Glutamatergic neuron (in vitro differentiated cells): ENCODE measurements around the gene CEP72. TPM values are rescaled to one million over a fixed set of nuclear protein-coding genes. Genes with fewer than 3 reads are reported as not detected.
A peak's percentile ranks its signal among the peaks of the same experiment; 100 is the strongest.

Experiments used
- DNase-seq: peaks from one replicate; pipeline ENCODE4 v3.0.0; 2022
- H3K27ac Mint-ChIP-seq: one replicate; pipeline ENCODE4 v1.8.0; 2020; ENCODE audit warnings: mild to moderate bottlenecking, mixed read lengths, inconsistent platforms; ENCODE audit not compliant: unreplicated experiment
- H3K27me3 Mint-ChIP-seq: one replicate; pipeline ENCODE4 v1.8.0; 2020; ENCODE audit warnings: mild to moderate bottlenecking, moderate library complexity, mixed read lengths, inconsistent platforms; ENCODE audit not compliant: unreplicated experiment
- H3K36me3 Mint-ChIP-seq: one replicate; pipeline ENCODE4 v1.8.0; 2020; ENCODE audit warnings: mild to moderate bottlenecking, mixed read lengths, inconsistent platforms; ENCODE audit not compliant: unreplicated experiment
- H3K4me1 Mint-ChIP-seq: one replicate; pipeline ENCODE4 v1.8.0; 2020; ENCODE audit warnings: mild to moderate bottlenecking, low read depth, mixed read lengths, inconsistent platforms; ENCODE audit not compliant: unreplicated experiment
- H3K4me3 Mint-ChIP-seq: one replicate; pipeline ENCODE4 v1.8.0; 2020; ENCODE audit warnings: mild to moderate bottlenecking, mixed read lengths, inconsistent platforms; ENCODE audit not compliant: unreplicated experiment
- H3K9me3 Mint-ChIP-seq: one replicate; pipeline ENCODE4 v1.8.0; 2020; ENCODE audit warnings: mild to moderate bottlenecking, moderate library complexity, mixed read lengths, inconsistent platforms; ENCODE audit not compliant: unreplicated experiment
- CTCF ChIP-seq: fragments of 200-600 bp; sonication (generic); IDR thresholded peaks from one replicate; pipeline ENCODE4 v1.5.0; 2021; ENCODE audit not compliant: partially characterized antibody, unreplicated experiment
- total RNA-seq: library from RNA; stranded (reverse); fragmentation: NEBNext Ultra II Directional; extraction: Animal tissue kit (Norgen Biotek cat#: 25700); gene quantifications from one replicate; pipeline ENCODE4 v1.2.1, GENCODE V29; 2021; ENCODE audit not compliant: unreplicated experiment

Gene CEP72
- total RNA-seq, 1 donor from 2014 or later = 43.9 TPM

DNA sequence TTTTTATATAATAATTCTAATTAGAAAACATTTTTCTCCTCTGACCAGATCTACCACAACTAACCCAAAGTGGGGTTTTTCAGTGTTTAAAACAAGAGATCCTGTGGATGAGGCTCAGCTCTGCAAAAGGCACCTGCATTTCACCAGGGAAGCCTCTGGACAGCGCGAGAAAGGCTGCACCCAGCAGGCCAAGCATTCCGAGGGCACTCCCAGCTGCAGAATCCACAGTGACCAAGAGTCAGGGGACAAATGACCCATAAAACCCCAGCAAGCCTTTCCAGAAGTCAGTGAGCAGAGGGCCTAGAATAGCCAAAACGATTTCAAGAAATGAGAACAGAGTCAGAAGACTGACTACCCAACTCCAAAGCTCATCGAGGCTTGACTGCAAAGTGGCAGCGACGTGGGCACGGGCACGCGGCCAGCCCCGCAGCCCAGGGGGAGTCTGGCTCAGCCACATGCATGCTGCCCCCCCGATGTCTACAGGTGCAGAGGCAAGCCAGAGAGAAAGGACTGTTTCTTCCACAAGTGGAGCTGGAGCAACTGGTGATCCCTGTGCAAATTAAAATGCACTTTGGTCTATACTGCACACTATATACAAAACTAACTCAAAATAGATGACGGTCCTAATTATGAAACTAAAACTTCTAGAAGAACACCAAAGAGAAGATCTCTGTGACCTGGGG is 54.8 kb downstream of the CEP72 start:
- Mint-ChIP-seq H3K9me3 (peaks cover 7% of the 10 kb centered on the region), H3K36me3 (no peaks in the 10 kb centered on the region), H3K27ac (no peak overlapping the region), H3K4me3 (no peak overlapping the region), H3K27me3 (peaks cover 6% of the 10 kb centered on the region), H3K4me1 (peaks cover 3% of the 10 kb centered on the region)
- TF ChIP-seq CTCF = no peak
- DNase-seq = no peak

DNA sequence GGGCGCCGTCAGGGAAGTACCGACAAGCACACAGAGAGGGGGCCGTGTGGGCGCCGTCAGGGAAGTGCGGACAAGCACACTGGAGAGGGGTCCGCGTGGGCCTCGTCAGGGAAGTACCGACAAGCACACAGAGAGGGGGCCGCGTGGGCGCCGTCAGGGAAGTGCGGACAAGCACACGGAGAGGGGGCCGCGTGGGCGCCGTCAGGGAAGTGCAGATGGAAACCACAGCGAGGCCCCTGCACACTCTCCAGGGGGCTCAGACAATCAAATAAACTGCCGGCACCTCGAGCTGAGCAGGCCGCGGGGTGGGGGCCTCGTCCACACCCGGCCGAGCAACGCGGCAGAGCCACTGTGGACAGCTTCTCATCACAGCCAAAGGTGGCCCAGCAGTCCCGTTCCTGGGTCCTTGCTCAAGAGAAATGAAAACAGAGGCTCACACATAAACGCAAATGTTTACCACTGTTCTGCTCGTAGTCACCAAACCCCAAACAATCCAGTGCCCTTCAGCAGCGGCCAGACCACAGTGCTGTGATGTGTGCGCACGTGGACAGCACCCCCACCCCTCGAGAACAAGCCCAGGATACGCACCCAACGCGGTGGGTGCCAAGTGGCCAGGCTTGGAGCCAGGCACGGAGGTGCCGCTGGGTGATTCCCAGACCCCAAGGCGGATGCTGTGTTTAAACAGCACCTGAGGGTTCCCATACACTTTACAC is 56.3 kb downstream of the CEP72 start:
- no peak for DNase-seq
- no peak overlapping the region for H3K27ac Mint-ChIP-seq
- H3K9me3 Mint-ChIP-seq = peaks cover 9% of the 10 kb centered on the region
- H3K4me1 Mint-ChIP-seq = peaks cover 3% of the 10 kb centered on the region
- H3K4me3 Mint-ChIP-seq = no peak overlapping the region
- no peak for TF ChIP-seq CTCF
- H3K27me3 Mint-ChIP-seq = peaks cover 9% of the 10 kb centered on the region
- H3K36me3 Mint-ChIP-seq = no peaks in the 10 kb centered on the region

GRCh38 chr5:669111-669841 is 57.1 kb downstream of the CEP72 start:
- H3K4me1 Mint-ChIP-seq = peaks cover 3% of the 10 kb centered on the region
- no peaks in the 10 kb centered on the region for H3K36me3 Mint-ChIP-seq
- peak; percentile 90 for TF ChIP-seq CTCF
- no peak overlapping the region for H3K27ac Mint-ChIP-seq
- H3K27me3 Mint-ChIP-seq = peaks cover 6% of the 10 kb centered on the region
- peaks cover 9% of the 10 kb centered on the region for H3K9me3 Mint-ChIP-seq
- H3K4me3 Mint-ChIP-seq = no peak overlapping the region
- DNase-seq = peak; percentile 65

DNA sequence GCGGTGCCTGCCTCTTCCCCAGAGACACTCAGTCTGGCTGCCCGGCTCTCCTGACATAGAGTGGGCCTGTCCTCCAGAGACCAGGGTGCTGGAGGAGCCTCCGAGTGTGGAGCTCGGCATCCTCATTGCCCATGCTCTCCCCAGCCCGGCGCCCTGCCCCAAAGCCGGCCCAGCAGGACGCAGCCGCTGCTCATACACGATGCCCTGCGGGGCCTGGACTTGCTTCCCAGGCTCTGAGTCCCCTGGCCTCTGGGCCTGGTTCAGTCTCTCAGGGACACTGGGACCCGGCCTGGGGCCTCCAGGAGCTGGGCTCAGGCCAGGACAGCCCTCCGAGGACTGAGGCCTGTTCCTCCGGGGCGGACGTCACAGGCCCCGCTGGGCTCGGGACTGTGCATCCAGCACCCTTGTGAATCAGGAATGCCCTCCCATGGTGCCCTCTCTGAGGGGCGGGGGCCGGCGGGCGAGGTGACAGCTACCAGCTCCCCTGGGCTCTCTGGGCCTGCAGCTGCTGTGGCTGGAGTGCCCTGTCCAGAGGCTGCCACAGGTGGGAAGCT is 57.8 kb downstream of the CEP72 start:
- H3K27me3 Mint-ChIP-seq = peaks cover 6% of the 10 kb centered on the region
- H3K9me3 Mint-ChIP-seq = peaks cover 9% of the 10 kb centered on the region
- no peak overlapping the region for H3K4me3 Mint-ChIP-seq
- no peak for DNase-seq
- H3K36me3 Mint-ChIP-seq = no peaks in the 10 kb centered on the region
- no peak for TF ChIP-seq CTCF
- H3K27ac Mint-ChIP-seq = no peak overlapping the region
- H3K4me1 Mint-ChIP-seq = peaks cover 3% of the 10 kb centered on the region
